Neural crest cell (in vitro differentiated cells): Measurements from ENCODE around the gene MTF2. TPM values are rescaled to one million over a fixed set of nuclear protein-coding genes. Genes with fewer than 3 reads are reported as not detected.

ENCODE experiments used
- DNase-seq: peaks from one replicate; pipeline ENCODE4 v3.0.0; 2021; ENCODE audit warnings: low read depth, mixed read lengths, low spot score
- H3K27ac Mint-ChIP-seq: one replicate; pipeline ENCODE4 v1.8.0; 2021; ENCODE audit warnings: mild to moderate bottlenecking, mixed read lengths; ENCODE audit not compliant: unreplicated experiment
- H3K27me3 Mint-ChIP-seq: 2 replicates; pipeline ENCODE4 v1.8.0; 2021; ENCODE audit warnings: low read depth, mild to moderate bottlenecking, mixed read lengths
- H3K36me3 Mint-ChIP-seq: 2 replicates; pipeline ENCODE4 v1.8.0; 2021; ENCODE audit warnings: low read depth, mild to moderate bottlenecking, mixed read lengths
- H3K4me1 Mint-ChIP-seq: 2 replicates; pipeline ENCODE4 v1.8.0; 2021; ENCODE audit warnings: mixed read lengths
- H3K4me3 Mint-ChIP-seq: one replicate; pipeline ENCODE4 v1.8.0; 2021; ENCODE audit warnings: mild to moderate bottlenecking, mixed read lengths
- H3K9me3 Mint-ChIP-seq: 2 replicates; pipeline ENCODE4 v1.8.0; 2021; ENCODE audit warnings: mixed read lengths
- total RNA-seq: library from RNA; stranded (reverse); gene quantifications from 2 replicates; pipeline ENCODE4 v1.2.1, GENCODE V29; 2021
- TF ChIP-seq, protein P1 (sequence below): fragments of 200-600 bp; sonication (generic); conservative IDR thresholded peaks from 2 replicates; pipeline ENCODE4 v1.5.0; 2021; ENCODE audit warnings: antibody characterized with exemption, mild to moderate bottlenecking

The MTF2 gene
- total RNA-seq, 1 donor from 2014 or later = 77.1 TPM

DNA sequence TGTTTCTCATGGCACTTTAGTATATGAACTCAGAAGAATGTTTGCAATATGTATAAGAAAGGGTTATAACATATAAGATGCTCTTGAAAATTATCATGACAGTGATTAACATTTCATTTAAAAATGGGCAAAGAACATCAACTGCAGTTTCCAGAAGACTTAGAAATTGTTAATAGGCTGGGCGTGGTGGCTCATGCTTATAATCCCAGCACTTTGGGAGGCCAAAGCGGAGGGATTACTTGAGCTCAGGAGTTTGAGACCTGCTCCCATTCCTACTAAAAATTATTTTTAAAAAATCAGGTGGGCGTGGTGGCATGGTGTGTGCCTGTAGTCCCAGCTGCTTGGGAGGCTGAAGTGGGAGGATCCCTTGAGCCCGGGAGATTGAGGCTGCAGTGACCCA is 23.1 kb downstream of the MTF2 start:
- TF ChIP-seq, protein P1, sequence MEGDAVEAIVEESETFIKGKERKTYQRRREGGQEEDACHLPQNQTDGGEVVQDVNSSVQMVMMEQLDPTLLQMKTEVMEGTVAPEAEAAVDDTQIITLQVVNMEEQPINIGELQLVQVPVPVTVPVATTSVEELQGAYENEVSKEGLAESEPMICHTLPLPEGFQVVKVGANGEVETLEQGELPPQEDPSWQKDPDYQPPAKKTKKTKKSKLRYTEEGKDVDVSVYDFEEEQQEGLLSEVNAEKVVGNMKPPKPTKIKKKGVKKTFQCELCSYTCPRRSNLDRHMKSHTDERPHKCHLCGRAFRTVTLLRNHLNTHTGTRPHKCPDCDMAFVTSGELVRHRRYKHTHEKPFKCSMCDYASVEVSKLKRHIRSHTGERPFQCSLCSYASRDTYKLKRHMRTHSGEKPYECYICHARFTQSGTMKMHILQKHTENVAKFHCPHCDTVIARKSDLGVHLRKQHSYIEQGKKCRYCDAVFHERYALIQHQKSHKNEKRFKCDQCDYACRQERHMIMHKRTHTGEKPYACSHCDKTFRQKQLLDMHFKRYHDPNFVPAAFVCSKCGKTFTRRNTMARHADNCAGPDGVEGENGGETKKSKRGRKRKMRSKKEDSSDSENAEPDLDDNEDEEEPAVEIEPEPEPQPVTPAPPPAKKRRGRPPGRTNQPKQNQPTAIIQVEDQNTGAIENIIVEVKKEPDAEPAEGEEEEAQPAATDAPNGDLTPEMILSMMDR = no peak
- H3K4me3 Mint-ChIP-seq = no peak overlapping the region
- H3K27ac Mint-ChIP-seq = no peak overlapping the region
- no peaks in the 10 kb centered on the region for H3K27me3 Mint-ChIP-seq
- H3K9me3 Mint-ChIP-seq = peaks cover 7% of the 10 kb centered on the region
- DNase-seq = no peak
- H3K4me1 Mint-ChIP-seq = peaks cover 30% of the 10 kb centered on the region
- peaks cover 28% of the 10 kb centered on the region for H3K36me3 Mint-ChIP-seq

DNA sequence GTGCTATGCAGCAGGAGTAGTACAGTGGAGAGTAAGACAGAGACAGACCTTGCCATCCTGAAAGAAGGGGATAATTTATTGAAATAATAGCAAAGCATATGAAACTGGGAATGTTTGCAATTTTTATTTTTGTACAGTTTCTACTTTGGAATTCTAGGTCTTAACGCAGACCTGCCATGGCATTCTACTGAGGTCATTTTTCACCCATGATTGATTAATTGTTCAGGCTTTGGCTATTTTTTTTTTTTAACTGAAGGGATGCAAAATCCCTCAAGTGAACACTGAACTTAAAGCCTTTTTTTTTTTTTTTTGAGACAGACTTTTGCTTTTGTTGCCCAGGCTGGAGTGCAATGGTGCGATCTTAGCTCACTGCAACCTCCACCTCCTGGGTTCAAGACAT is 27.1 kb downstream of the MTF2 start:
- peaks cover 50% of the 10 kb centered on the region for H3K36me3 Mint-ChIP-seq
- H3K9me3 Mint-ChIP-seq = peaks cover 12% of the 10 kb centered on the region
- DNase-seq = no peak
- TF ChIP-seq, protein P1 = no peak
- peaks cover 7% of the 10 kb centered on the region for H3K4me1 Mint-ChIP-seq
- H3K27ac Mint-ChIP-seq = no peak overlapping the region
- H3K27me3 Mint-ChIP-seq = no peaks in the 10 kb centered on the region
- H3K4me3 Mint-ChIP-seq = no peak overlapping the region

DNA sequence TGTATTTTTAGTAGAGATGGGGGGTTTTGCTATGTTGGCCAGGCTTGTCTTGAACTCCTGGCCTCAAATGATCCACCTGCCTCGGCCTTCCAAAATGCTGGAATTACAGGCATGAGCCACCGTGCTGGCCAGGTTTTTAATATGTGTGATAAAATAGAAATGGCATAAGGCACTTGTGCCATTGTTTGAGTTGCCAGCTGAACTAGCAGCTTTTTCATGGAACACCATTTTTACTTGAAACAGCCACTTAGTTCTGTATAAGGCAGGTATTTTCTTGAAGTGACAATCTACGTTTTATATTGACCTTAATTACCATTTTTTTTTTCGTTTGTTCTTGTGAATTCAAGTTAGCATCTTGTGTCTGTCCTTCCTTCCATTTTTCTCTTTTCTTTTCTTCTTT is 28.3 kb downstream of the MTF2 start:
- H3K4me3 Mint-ChIP-seq = no peak overlapping the region
- H3K36me3 Mint-ChIP-seq = peaks cover 46% of the 10 kb centered on the region
- peaks cover 3% of the 10 kb centered on the region for H3K4me1 Mint-ChIP-seq
- H3K27me3 Mint-ChIP-seq = no peaks in the 10 kb centered on the region
- no peak overlapping the region for H3K27ac Mint-ChIP-seq
- no peak for DNase-seq
- TF ChIP-seq, protein P1 = no peak
- H3K9me3 Mint-ChIP-seq = peaks cover 12% of the 10 kb centered on the region

DNA sequence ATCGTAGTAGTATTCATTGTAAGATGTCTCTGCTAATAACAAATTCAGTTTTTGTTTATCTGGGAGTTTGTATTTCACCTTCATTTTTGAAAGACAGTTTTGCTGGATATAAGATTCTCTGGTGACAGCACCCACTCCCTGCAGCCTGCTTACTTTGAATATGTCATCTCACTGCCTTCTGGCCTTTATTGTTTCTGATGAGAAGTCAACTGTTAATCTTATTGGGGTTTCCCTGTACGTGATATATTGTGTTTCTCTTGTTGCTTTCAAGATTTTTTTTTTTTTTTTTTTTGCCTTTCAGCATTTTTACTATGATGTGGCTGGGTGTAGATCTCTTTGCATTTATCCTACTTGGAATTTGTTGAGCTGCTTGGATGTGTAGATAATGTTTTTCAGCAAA is 29.3 kb downstream of the MTF2 start:
- DNase-seq = no peak
- Mint-ChIP-seq H3K4me1 (peaks cover 3% of the 10 kb centered on the region), H3K4me3 (no peak overlapping the region), H3K27ac (no peak overlapping the region), H3K9me3 (peaks cover 9% of the 10 kb centered on the region), H3K36me3 (peaks cover 43% of the 10 kb centered on the region), H3K27me3 (no peaks in the 10 kb centered on the region)
- TF ChIP-seq, protein P1 = no peak

DNA sequence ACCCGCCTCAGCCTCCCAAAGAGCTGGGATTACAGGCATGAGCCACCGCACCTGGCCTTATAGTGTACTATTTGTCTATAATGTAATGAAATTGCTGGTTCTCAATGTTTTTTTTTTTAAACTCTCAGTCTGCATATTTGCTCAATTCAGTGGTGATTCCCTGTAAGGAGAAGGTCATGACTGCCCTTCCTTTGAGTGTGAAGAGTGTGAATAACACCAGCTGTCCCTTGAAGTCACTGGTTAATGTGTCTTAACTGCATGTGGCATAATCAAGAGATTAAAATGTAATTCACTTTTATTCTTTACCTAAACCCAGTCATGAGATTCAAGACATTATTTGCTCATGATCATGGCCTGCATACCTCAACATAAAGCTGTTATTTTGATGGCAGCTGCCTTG is 30.5 kb downstream of the MTF2 start:
- TF ChIP-seq, protein P1 = no peak
- Mint-ChIP-seq H3K9me3 (peaks cover 9% of the 10 kb centered on the region), H3K4me1 (peaks cover 3% of the 10 kb centered on the region), H3K36me3 (peaks cover 40% of the 10 kb centered on the region), H3K4me3 (no peak overlapping the region), H3K27me3 (no peaks in the 10 kb centered on the region), H3K27ac (no peak overlapping the region)
- DNase-seq = no peak

DNA sequence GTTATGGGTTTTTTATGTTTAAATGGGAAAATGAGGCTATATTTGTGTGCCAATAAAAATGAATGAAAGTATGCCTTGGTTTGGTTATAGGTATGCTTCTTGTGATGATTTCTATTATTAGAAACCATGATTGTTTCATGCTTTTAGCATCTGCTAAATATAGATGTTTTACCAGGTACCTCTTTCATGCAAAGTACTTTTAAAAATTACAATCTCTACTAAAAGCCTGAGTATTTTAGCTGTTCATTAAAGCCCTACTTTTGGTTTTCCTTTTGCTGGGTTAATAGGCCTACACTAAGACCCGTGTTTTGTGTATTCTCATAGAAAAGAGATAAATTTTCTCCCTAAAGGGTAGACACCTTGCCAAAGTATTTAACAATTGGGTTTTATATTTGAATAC is 32.0 kb downstream of the MTF2 start:
- Mint-ChIP-seq H3K36me3 (peaks cover 31% of the 10 kb centered on the region), H3K4me3 (no peak overlapping the region), H3K4me1 (peaks cover 3% of the 10 kb centered on the region), H3K27ac (no peak overlapping the region), H3K9me3 (peaks cover 9% of the 10 kb centered on the region), H3K27me3 (no peaks in the 10 kb centered on the region)
- TF ChIP-seq, protein P1 = no peak
- no peak for DNase-seq
